Measurements from ENCODE around the gene SERPINE1.
"Not testable (repeated sequence)": the region's sequence is repeated elsewhere in the genome, so short reads cannot be mapped to it uniquely, and the experiment has no call there.

SERPINE1 gene

GRCh38 chr7:101124376-101125056, 2.4 kb upstream of the SERPINE1 start:
- no peak for DNase-seq

- no peak for DNase-seq
These were observed 784 bp upstream of the SERPINE1 start for GRCh38 chr7:101125989-101126650.

- DNase-seq: no peak
These were observed 646 bp downstream of the SERPINE1 start for GRCh38 chr7:101127460-101128039.

- no peak for DNase-seq
These were observed 1.3 kb downstream of the SERPINE1 start for GRCh38 chr7:101128040-101128834.

GRCh38 chr7:101129603-101130117, 2.8 kb downstream of the SERPINE1 start:
- no peak for DNase-seq

GRCh38 chr7:101132626-101133600, 6.0 kb downstream of the SERPINE1 start:
- not testable (repeated sequence) for DNase-seq

- no peak for DNase-seq
These were observed 6.9 kb downstream of the SERPINE1 start for GRCh38 chr7:101133621-101134398.

- no peak for DNase-seq
These were observed 7.6 kb downstream of the SERPINE1 start for GRCh38 chr7:101134399-101134980.

GRCh38 chr7:101137651-101138212, 10.8 kb downstream of the SERPINE1 start:
- DNase-seq: no peak

GRCh38 chr7:101138213-101138870, 11.4 kb downstream of the SERPINE1 start:
- no peak for DNase-seq

- DNase-seq: no peak
These were observed 13.4 kb downstream of the SERPINE1 start for GRCh38 chr7:101140339-101140699.

GRCh38 chr7:101140746-101141382, 14.0 kb downstream of the SERPINE1 start:
- no peak for DNase-seq

- DNase-seq: no peak
These were observed 25.2 kb downstream of the SERPINE1 start for GRCh38 chr7:101151908-101152651.

GRCh38 chr7:101153969-101154692, 27.2 kb downstream of the SERPINE1 start, which contains the start of gene AP1S1:
AP1S1 (plus strand) TSS chr7:101154476; CDS start chr7:101154515, 39 bp downstream.
- peak; percentile 94 for DNase-seq

GRCh38 chr7:101154693-101155102, 27.8 kb downstream of the SERPINE1 start:
- DNase-seq: no peak

GRCh38 chr7:101155303-101155702, 28.4 kb downstream of the SERPINE1 start:
- no peak for DNase-seq

- no peak for DNase-seq
These were observed 29.4 kb downstream of the SERPINE1 start for GRCh38 chr7:101156277-101156676.

All from NCI-H2107 (cell line).